ENCODE measurements around the gene DAB1.

- TF ChIP-seq CTCF (IDR thresholded peaks at IDR 0.05 in 2 of 3, conservative IDR thresholded peaks at IDR 0.05 in 1 of 3; ENCODE audit: control insufficient read depth in 2 of 3, extremely low read depth in 1 of 3, insufficient read depth in 1 of 3, low read depth in 3 of 3, low read length in 3 of 3), result no peak
- TF ChIP-seq ZNF274 (IDR thresholded peaks at IDR 0.05; ENCODE audit: insufficient read depth, insufficient read length), result no peak
- TF ChIP-seq EZH2 (IDR thresholded peaks at IDR 0.05; ENCODE audit: borderline replicate concordance, control insufficient read depth, low read depth, low read length), result no peak
- no peak for TF ChIP-seq POLR2A (IDR thresholded peaks at IDR 0.05; ENCODE audit: low read depth, low read length)
- TF ChIP-seq SIX5 (IDR thresholded peaks at IDR 0.05; ENCODE audit: low read depth, low read length, severe bottlenecking), result no peak
- no peak for TF ChIP-seq EP300 (IDR thresholded peaks at IDR 0.05; ENCODE audit: borderline replicate concordance in 1 of 2, control insufficient read depth in 1 of 2, low read depth in 2 of 2, low read length in 2 of 2)
- TF ChIP-seq CBX5 (IDR thresholded peaks at IDR 0.05; ENCODE audit: low read depth), result no peak
- no peak for TF ChIP-seq CREM (IDR thresholded peaks at IDR 0.05; ENCODE audit: low read depth)
- no peak for TF ChIP-seq TBL1XR1 (IDR thresholded peaks at IDR 0.05; ENCODE audit: low read depth, low read length)
Observed at GRCh38 chr1:57146100-57146499, 277.8 kb downstream of the DAB1 start.
